Endothelial cell of umbilical vein (primary cell): ENCODE measurements around the gene LRRC27. TPM values are rescaled to one million over a fixed set of nuclear protein-coding genes. Genes with fewer than 3 reads are reported as not detected.

Experiments
- BruUV-seq: library from RNA; stranded (reverse); fragments of 400-500 nt; replicated peaks from 2 replicates; lab custom pipeline; 2021; lab: Mats Ljungman, UMichigan
- CTCF ChIA-PET: fragments of 300-600, 350-600 bp; sonication (Branson Sonifier 250); formaldehyde crosslinking; loops from one replicate; lab custom pipeline; 2021; ENCODE audit warnings: antibody characterized with exemption, inconsistent platforms; lab: Charles Lee
- POLR2A ChIA-PET: fragments of 300-600, 350-600 bp; sonication (Branson Sonifier 250); formaldehyde crosslinking; loops from one replicate; lab custom pipeline; 2021; ENCODE audit warnings: antibody characterized with exemption, inconsistent platforms; lab: Charles Lee
- DNase-seq: peaks from one replicate; pipeline ENCODE4 v3.0.0-alpha.2; 2011; ENCODE audit warnings: low read depth, low spot score
- FAIRE-seq: peaks from 2 replicates; lab custom pipeline; 2011; peaks lifted over from hg19 to GRCh38; lab: Jason Lieb, UNC
- H2AFZ ChIP-seq: 2 replicates; pipeline ENCODE4 v1.6.0; 2012; ENCODE audit warnings: low read depth, low read length, control low read depth, inconsistent platforms
- H3K27ac ChIP-seq: 2 replicates; pipeline ENCODE4 v1.5.1; 2011; ENCODE audit warnings: low read depth, mild to moderate bottlenecking, control low read depth, low read length, moderate library complexity; ENCODE audit not compliant: insufficient read depth
- H3K27me3 ChIP-seq, 2 experiments: 2 replicates each; pipeline versions ENCODE4 v1.6.0 to v1.6.1; 2011; ENCODE audit warnings: low read length in 2 of 2, mixed read lengths in 1 of 2; ENCODE audit not compliant: control insufficient read depth in 2 of 2, insufficient read depth in 2 of 2
- H3K36me3 ChIP-seq, 2 experiments: 2 replicates in 1 of 2; 3 replicates in 1 of 2; pipeline ENCODE4 v1.5.1; 2011; ENCODE audit warnings: low read length in 2 of 2, mild to moderate bottlenecking in 1 of 2, moderate library complexity in 1 of 2; ENCODE audit not compliant: control insufficient read depth in 2 of 2, insufficient read depth in 2 of 2; ENCODE audit errors: extremely low read depth in 1 of 2
- H3K4me1 ChIP-seq: 3 replicates; pipeline ENCODE4 v1.5.1; 2011; ENCODE audit warnings: mild to moderate bottlenecking, low read length; ENCODE audit not compliant: control insufficient read depth, insufficient read depth; ENCODE audit errors: extremely low read depth
- H3K4me2 ChIP-seq: 2 replicates; pipeline ENCODE4 v1.6.1; 2011; ENCODE audit warnings: low read length, control low read depth, mixed read lengths; ENCODE audit not compliant: insufficient read depth
- H3K4me3 ChIP-seq, 3 experiments: fragments of 200-600 bp in 1 of 3; sonication (generic), shearing (Covaris generic) in 1 of 3; replicated peaks in 1 of 3; 2 replicates each; pipeline ENCODE4 v1.5.1; 2011 to 2016; ENCODE audit warnings: control low read depth in 3 of 3, low read length in 3 of 3, mild to moderate bottlenecking in 2 of 3, inconsistent platforms in 1 of 3, low read depth in 1 of 3, moderate library complexity in 1 of 3; ENCODE audit not compliant: insufficient read depth in 1 of 3
- H3K79me2 ChIP-seq: 2 replicates; pipeline ENCODE4 v1.6.0; 2012; ENCODE audit warnings: low read length, inconsistent platforms; ENCODE audit not compliant: control insufficient read depth, insufficient read depth
- H3K9ac ChIP-seq: replicated peaks from 2 replicates; pipeline ENCODE3; 2011; ENCODE audit warnings: low read length, control low read depth; ENCODE audit not compliant: insufficient read depth; ENCODE audit errors: extremely low read depth
- H3K9me1 ChIP-seq: replicated peaks from 3 replicates; pipeline ENCODE4 v1.6.0; 2011; ENCODE audit warnings: mild to moderate bottlenecking, low read length; ENCODE audit not compliant: control insufficient read depth, insufficient read depth; ENCODE audit errors: extremely low read depth
- H3K9me3 ChIP-seq: replicated peaks from 2 replicates; pipeline ENCODE4 v1.5.1; 2012; ENCODE audit warnings: low read length, inconsistent platforms; ENCODE audit not compliant: control insufficient read depth, insufficient read depth
- H4K20me1 ChIP-seq: replicated peaks from 2 replicates; pipeline ENCODE3; 2011; ENCODE audit warnings: mild to moderate bottlenecking, low read length; ENCODE audit not compliant: control insufficient read depth, insufficient read depth; ENCODE audit errors: extremely low read depth
- CTCF ChIP-seq, 2 donors: IDR thresholded peaks; 1 replicate in 1 of 2; 2 replicates in 1 of 2; pipeline ENCODE4 v1.5.1; 2011; ENCODE audit warnings: low read length in 2 of 2, mild to moderate bottlenecking in 2 of 2, moderate library complexity in 2 of 2, control low read depth in 1 of 2, inconsistent platforms in 1 of 2, low read depth in 1 of 2; ENCODE audit not compliant: insufficient read depth in 1 of 2; ENCODE audit errors: extremely low read depth in 1 of 2
- EZH2 ChIP-seq: IDR thresholded peaks from 2 replicates; pipeline ENCODE4 v1.6.1; 2012; ENCODE audit warnings: borderline replicate concordance, low read depth, mild to moderate bottlenecking, moderate library complexity, low read length, inconsistent platforms; ENCODE audit not compliant: severe bottlenecking
- GATA2 ChIP-seq: IDR thresholded peaks from 2 replicates; pipeline ENCODE4 v1.7.0; 2011; ENCODE audit warnings: low read depth, mild to moderate bottlenecking, moderate library complexity, mixed read lengths, low read length; ENCODE audit not compliant: insufficient read length, insufficient read depth
- MAX ChIP-seq: IDR thresholded peaks from 2 replicates; pipeline ENCODE4 v1.6.1; 2011; ENCODE audit not compliant: insufficient read depth, insufficient read length
- MYC ChIP-seq: IDR thresholded peaks from one replicate; pipeline ENCODE4 v1.6.1; 2011; ENCODE audit warnings: mild to moderate bottlenecking, low read depth, low read length
- dilution Hi-C: fragments of 300-500 bp; cut with MboI; formaldehyde crosslinking; loops from one replicate; pipeline ENCODE4 v1.15.0; 2019; ENCODE audit warnings: low sequenced_read_pairs; ENCODE audit not compliant: extremely low pct_ligation_motif_present
- intact Hi-C: fragments of 100-400 bp; cut with micrococcal nuclease; formaldehyde crosslinking; loops from one replicate; pipeline ENCODE4 v1.10.0; 2022
- polyA plus RNA-seq, 4 experiments: library from polyadenylated mRNA; depleted of rRNA in 3 of 4; stranded (reverse) in 3 of 4; unstranded in 1 of 4; fragments of >200 nt; gene quantifications; 2 replicates each; pipeline versions ENCODE4 v1.2.1 to v1.2.3, GENCODE V29; 2011 to 2012; ENCODE audit warnings: missing spikeins in 1 of 4
- total RNA-seq: library from RNA; stranded (reverse); gene quantifications from 2 replicates; pipeline ENCODE4 v1.2.3, GENCODE V29; 2021

Gene LRRC27
- total and polyA plus RNA-seq, 2 donors (not counting 3 experiments of a cell fraction or from before 2014, with no cell fraction given): 8.3 to 13.6 TPM

DNA sequence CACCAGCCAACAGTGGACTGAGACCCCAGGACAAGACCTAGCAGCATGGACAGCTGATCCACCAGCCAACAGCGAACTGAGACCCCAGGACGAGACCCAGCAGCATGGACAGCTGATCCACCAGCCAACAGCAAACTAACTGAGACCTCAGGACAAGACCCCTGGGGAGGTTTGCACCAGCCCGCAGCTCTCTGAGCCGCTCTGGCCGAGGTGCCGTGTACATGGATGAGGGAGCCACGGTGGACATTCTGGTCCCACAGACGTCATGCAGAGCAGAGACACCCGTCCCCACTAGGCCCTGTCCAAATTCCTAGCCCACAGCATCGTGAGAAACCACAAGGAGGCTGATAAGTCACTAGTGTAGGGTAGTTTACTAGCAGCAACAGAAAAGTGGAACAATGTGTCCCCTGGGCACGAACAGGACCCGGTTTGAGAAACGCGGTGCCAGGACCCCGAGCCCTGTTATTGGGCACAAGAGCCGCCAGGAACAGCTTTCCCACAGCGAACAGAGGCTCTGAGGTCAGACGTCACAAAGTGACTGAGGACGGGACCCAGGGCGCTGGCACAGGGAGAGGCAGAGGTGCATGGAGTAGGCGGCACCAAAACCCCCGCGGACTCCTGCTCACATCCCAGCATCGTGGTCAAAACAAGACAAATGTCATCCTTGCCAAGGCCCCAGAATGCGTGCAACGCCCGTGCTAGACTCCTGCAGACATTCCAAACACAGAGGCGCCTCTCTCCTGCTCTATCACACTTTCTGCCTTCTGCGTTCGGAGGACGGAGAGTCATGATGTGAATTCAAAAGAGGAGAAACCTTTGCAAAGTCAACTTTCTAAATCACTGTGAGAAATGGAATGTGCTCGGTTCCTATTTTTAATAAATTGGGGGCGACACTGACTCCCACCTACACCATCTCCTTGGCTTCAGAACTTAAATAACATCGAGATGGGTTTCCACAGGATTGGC, 32.3 kb upstream of the LRRC27 start:
- no peak overlapping the region for H2AFZ ChIP-seq
- no peaks in the 10 kb centered on the region for H4K20me1 ChIP-seq
- H3K9me1 ChIP-seq: no peaks in the 10 kb centered on the region
- no peaks in the 10 kb centered on the region for H3K9me3 ChIP-seq
- TF ChIP-seq CTCF (IDR thresholded peaks at IDR 0.05; ENCODE audit: extremely low read depth in 1 of 2, insufficient read depth in 1 of 2, low read depth in 1 of 2, low read length in 2 of 2): no peak
- no peak for TF ChIP-seq MYC
- no peak for TF ChIP-seq GATA2
- TF ChIP-seq EZH2: no peak
- TF ChIP-seq MAX: no peak
- BruUV-seq: no TSS peak
- intact Hi-C loops: no loop called here
- no peak for FAIRE-seq
- H3K36me3 ChIP-seq: no peaks in the 10 kb centered on the region
- POLR2A ChIA-PET: no interaction called here
- H3K27ac ChIP-seq: no peak overlapping the region
- no peak overlapping the region for H3K4me3 ChIP-seq
- CTCF ChIA-PET: interaction anchor here (1.0 kb wide), 1 partner anchor 8 kb away, joined by 6 read pairs; the partner anchor contains the start of gene STK32C
- no peak for DNase-seq
- H3K79me2 ChIP-seq: no peaks in the 10 kb centered on the region
- dilution Hi-C loops: no loop called here
- H3K9ac ChIP-seq: no peak overlapping the region
- no peaks in the 10 kb centered on the region for H3K27me3 ChIP-seq
- no peaks in the 10 kb centered on the region for H3K4me1 ChIP-seq
- no peak overlapping the region for H3K4me2 ChIP-seq
